Thyroid gland (tissue), 4 donors: ENCODE measurements around the gene EMID1.

Experiments used
- POLR2A ChIP-seq, 2 donors: fragments of 450-650 bp; IDR thresholded peaks; one replicate each; pipeline ENCODE4 v1.6.1; 2017; ENCODE audit warnings: antibody characterized with exemption in 2 of 2, mild to moderate bottlenecking in 2 of 2, moderate library complexity in 1 of 2
- TF ChIP-seq, protein P1 (sequence below), 6 experiments: fragments of 200-600 bp in 3 of 6; fragments of 450-650 bp in 3 of 6; sonication (generic) in 3 of 6; IDR thresholded peaks; one replicate each; pipeline ENCODE4 v1.5.1; 2016 to 2019; ENCODE audit warnings: antibody characterized with exemption in 6 of 6, mild to moderate bottlenecking in 2 of 6, inconsistent platforms in 1 of 6, moderate library complexity in 1 of 6

GRCh38 chr22:29208502-29208862 lies 2.8 kb downstream of the EMID1 start:
- TF ChIP-seq, protein P1, sequence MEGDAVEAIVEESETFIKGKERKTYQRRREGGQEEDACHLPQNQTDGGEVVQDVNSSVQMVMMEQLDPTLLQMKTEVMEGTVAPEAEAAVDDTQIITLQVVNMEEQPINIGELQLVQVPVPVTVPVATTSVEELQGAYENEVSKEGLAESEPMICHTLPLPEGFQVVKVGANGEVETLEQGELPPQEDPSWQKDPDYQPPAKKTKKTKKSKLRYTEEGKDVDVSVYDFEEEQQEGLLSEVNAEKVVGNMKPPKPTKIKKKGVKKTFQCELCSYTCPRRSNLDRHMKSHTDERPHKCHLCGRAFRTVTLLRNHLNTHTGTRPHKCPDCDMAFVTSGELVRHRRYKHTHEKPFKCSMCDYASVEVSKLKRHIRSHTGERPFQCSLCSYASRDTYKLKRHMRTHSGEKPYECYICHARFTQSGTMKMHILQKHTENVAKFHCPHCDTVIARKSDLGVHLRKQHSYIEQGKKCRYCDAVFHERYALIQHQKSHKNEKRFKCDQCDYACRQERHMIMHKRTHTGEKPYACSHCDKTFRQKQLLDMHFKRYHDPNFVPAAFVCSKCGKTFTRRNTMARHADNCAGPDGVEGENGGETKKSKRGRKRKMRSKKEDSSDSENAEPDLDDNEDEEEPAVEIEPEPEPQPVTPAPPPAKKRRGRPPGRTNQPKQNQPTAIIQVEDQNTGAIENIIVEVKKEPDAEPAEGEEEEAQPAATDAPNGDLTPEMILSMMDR (IDR thresholded peaks at IDR 0.05), result no peak
- TF ChIP-seq POLR2A (IDR thresholded peaks at IDR 0.05), result no peak
